DMS153 treated with DMSO at 0.1 percent for 48 hours (cell line): Measurements from ENCODE around the gene SENP1.

ENCODE experiments used
- DNase-seq: peaks from one replicate; lab custom pipeline; 2025; ENCODE audit not compliant: unreplicated experiment; lab: John Stamatoyannopoulos, UW

SENP1 gene

DNA sequence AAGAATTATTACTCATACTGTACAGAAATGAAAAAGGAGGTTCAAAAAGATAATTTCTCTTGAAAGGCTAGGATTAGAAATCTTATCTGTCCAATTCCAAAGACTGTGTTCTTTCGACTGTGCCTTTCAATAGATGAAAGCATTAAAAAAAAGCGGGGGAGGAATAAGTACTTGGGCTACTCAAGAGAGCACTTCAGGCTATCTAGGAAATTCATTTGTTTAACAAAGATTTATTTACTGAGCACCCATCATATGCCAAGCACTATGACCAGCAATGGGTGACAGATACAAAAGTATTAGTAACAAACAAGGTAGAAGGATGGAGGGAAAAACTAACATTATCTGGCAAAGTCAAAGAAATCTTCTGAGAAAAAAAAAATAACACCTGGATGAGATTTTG is 37.4 kb downstream of the SENP1 start:
- DNase-seq, result no peak

GRCh38 chr12:48067250-48067938 is 38.5 kb downstream of the SENP1 start:
- no peak for DNase-seq

GRCh38 chr12:48065041-48065440 is 40.8 kb downstream of the SENP1 start:
- DNase-seq, result no peak

GRCh38 chr12:48063530-48063929 is 42.3 kb downstream of the SENP1 start:
- no peak for DNase-seq

- no peak for DNase-seq
Observed at GRCh38 chr12:48061938-48062719, 43.8 kb downstream of the SENP1 start.

GRCh38 chr12:48060474-48060873 is 45.4 kb downstream of the SENP1 start:
- no peak for DNase-seq

- no peak for DNase-seq
Observed at GRCh38 chr12:48058771-48059170, 47.1 kb downstream of the SENP1 start.

GRCh38 chr12:48054955-48055821 is 50.7 kb downstream of the SENP1 start:
- DNase-seq, result no peak

DNA sequence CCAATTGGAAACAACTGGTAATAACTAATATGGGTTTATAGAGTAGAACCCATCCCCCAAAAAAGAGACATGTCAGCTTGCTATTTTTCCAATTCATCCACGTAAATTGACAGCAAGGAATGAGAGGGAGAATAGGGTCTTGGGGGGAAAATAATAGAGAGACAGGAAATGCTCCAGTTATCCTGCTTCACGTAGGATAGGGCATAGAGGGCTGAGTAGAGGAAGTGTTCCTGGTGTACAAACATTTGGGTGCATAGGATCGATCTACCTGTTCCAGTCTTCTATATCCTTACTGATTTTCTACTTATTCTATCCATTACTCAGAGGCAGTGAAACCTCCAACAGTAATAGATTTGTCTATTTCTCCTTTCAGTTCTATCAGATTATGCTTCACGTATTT is 52.0 kb downstream of the SENP1 start:
- no peak for DNase-seq

GRCh38 chr12:48053122-48053521 is 52.8 kb downstream of the SENP1 start:
- no peak for DNase-seq

GRCh38 chr12:48051681-48052080 is 54.2 kb downstream of the SENP1 start:
- DNase-seq, result no peak

- DNase-seq, result no peak
Observed at GRCh38 chr12:48050174-48050573, 55.7 kb downstream of the SENP1 start.

DNA sequence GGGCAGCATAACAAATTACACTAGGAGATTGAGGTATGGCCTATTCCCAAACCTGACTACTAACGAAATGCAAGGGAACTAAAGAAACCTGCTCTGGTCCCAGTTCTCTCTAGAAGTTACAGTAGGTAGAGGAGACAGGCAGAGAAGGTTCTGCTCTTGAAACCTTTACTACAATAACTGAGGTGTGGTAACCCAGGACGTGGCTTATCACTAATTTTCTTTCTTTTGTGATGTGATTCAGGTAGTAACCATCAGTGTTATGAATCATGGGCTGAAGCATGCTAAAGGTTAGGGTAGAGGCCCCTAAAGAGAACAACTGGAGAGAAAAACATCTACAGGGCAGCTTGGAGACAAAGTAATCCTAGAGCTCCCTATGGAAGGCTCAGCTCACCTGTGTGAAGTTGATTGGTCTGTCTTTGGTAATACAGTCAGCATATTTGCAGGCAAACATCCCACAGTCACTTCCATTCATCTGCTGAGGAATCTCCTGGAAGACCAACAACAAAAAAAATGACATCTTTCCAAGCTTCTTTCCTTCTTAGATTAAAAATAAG is 59.8 kb downstream of the SENP1 start:
- DNase-seq, result no peak

- DNase-seq, result no peak
Observed at GRCh38 chr12:48045061-48045846, 60.6 kb downstream of the SENP1 start.

DNA sequence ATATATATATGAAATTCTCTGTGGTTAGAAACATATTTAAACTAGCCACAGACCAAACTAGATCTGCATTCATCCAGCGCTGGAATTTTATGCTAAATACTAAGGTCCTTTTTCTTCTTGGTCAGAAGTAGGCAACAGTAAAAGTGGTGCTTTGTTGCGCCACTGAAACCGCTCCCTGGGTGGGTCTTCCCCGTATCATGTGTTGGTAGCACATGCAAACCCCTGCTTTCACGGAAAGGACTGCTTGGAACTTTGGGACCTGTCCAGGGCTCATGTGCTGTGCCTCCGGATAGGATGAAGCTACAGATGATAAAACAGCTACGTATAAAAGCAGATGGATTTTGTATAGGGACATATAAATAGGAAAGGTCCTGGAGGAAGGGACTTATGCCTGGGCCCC is 61.5 kb downstream of the SENP1 start:
- DNase-seq, result no peak

DNA sequence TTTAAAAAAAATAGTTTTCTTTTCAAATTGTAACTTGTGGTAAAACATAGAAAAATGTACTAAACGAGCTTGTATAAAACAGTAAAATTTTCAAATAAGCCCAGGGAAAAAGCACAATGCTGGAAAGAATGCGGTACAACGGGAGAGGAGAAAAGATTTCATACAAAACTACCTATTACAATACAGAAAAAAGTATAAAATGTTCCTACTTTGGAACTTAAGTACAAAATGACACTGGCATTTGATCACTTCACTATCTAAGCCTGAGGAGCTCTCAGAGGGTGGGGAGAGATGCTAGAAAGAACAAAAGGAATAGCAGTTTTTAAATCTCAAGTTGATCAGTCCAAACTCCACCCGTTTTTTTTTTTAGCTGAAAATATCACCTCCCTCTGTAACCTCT is 62.1 kb downstream of the SENP1 start:
- DNase-seq, result no peak

DNA sequence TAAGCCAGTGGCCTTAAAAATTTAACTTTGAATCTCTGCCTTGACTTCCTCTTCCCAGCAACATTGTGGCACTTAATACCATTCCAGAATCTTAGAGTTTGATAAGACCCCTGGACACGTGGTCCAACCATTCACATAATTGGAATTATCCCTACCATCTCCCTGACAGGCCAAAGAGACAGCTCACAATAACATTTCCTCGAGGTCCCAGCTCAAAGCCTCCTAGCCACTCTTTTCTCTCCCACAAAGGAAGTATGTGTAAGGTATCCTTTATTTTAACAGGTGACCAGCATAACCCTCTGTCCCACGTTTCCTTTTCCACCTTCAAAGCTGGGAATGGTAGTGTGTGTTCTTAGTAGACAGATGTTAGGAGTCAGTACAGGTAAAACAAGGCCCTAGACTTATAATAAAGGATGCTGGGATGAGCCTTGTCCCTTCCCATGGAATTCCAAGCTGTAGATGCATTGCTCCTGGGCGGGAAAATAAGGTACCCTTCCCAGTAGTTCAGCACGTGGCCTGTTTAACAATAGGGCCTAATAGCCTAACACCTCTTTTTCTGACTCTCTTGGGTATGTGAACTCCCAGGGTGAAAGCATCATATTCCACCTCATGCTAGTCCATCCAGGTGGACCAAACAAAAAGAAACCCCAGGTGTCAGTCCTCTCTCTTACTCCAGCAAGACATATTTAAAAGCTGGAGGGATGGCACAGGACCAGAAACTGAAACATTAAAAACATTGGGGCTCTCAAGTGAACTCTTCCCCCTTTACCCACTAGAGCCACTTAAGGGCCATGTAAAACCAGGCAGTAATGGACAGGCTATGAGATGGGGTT is 64.1 kb downstream of the SENP1 start:
- DNase-seq, result no peak

DNA sequence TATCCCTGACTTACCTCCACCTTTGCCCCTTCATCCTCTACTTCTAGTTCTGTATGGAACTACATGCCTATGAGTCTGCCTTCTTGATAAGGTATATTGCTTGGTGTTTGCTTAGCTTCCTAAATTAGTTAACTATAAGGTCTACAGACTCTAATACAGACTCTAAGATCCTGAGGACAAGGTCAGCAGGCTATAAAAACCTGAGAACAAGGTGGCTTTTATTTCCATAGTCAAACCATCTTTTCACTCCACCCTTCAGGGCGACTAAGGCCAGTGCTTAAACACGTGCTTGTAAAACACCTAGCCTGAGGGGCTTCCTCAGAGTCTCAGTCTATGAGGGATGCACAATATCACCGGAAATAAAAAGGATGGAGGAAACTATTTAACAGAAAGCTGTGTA is 65.5 kb downstream of the SENP1 start:
- DNase-seq, result no peak

GRCh38 chr12:48039151-48039550 is 66.7 kb downstream of the SENP1 start:
- no peak for DNase-seq

GRCh38 chr12:48038085-48038484 is 67.8 kb downstream of the SENP1 start:
- DNase-seq, result no peak
